ENCODE data around the gene MAPK4.

Gene MAPK4

DNA sequence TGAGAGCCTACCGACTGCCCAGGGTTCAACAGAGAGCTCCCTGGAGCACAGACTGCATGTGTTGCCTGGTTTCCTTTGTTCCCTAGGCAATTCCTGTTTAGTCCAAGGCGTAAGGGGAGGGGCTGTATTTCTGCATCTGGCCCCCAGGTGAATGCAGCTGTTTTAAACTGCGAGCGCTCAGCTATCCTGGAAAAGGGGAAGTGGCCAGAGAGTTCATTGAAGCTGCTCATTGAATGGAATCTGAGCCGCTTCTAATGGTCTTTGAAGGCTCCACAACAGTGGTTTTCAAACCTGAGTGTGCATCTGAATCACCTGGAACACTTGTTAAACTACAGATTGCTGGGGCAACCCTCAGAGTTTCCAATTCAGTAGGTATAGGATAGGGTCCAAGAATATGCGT is 18.1 kb downstream of the MAPK4 start:
- DNase-seq (ENCODE audit: low read depth in 1 of 2, low spot score in 1 of 2) = peak in 1 of 2 experiments; percentile 31

GRCh38 chr18:50578651-50579050 is 18.8 kb downstream of the MAPK4 start:
- Histone ChIP-seq H3K4me3 (replicated peaks; ENCODE audit: insufficient read depth, low read length) (no peak overlapping the region), H3K27ac (replicated peaks) (no peak overlapping the region), H3K27me3 (ENCODE audit: insufficient read depth, poor library complexity, severe bottlenecking) (peaks cover 3% of the 10 kb centered on the region)
- TF ChIP-seq REST (IDR thresholded peaks at IDR 0.05; ENCODE audit: insufficient replicate concordance, low read depth) (no peak), POLR2AphosphoS5 (IDR thresholded peaks at IDR 0.05; ENCODE audit: low read depth) (no peak), SPI1 (IDR thresholded peaks at IDR 0.05; ENCODE audit: borderline replicate concordance, low read depth) (no peak), CTCF (IDR thresholded peaks at IDR 0.05; ENCODE audit: insufficient read depth, low read length) (no peak), GABPA (IDR thresholded peaks at IDR 0.05; ENCODE audit: low read depth) (no peak)
- peak; percentile 15 to 70 for DNase-seq (ENCODE audit: low read depth in 1 of 2, low spot score in 1 of 2)

More for the DNA sequence above, 18.1 kb downstream of the MAPK4 start:
- no peak for TF ChIP-seq REST (IDR thresholded peaks at IDR 0.05; ENCODE audit: insufficient replicate concordance, low read depth)
- TF ChIP-seq SPI1 (IDR thresholded peaks at IDR 0.05; ENCODE audit: borderline replicate concordance, low read depth) = peak; percentile 97
- H3K27ac ChIP-seq (replicated peaks) = no peak overlapping the region
- peaks cover 8% of the 10 kb centered on the region for H3K27me3 ChIP-seq (ENCODE audit: insufficient read depth, poor library complexity, severe bottlenecking)
- H3K4me3 ChIP-seq (replicated peaks; ENCODE audit: insufficient read depth, low read length) = no peak overlapping the region

DNA sequence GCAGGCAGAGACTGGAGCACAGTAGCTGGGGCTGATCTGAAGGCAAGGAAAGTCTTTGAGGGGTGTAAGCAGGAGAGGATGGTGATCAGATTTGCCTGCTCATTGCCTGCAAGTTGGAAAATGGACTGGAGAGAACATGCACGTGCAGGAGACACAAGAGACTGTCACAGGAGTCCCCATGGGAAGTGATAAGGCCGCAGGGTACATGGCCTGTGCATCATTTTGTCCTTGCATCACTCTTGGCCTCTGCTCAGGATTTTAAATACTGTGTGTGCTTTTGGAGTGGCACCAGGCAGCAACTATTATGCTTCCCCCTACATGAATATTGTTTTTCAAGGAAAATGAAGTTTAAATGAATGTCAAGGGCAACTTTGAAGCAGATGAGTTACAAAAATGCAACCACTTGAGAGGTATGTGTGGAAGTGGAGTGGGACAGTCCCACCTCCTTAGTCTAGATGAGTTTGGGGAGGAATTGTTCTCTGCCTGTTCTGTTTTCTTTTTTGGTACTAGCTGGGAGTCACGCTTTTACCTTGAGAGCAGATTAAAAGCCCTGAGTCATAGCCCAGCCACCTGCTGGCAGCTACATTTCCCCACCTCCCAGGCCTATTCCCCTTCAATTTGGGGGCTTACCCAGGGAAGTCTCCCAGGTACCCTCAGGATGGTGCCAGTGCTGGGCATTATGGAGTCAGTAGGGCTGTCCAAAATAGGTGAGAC is 19.3 kb downstream of the MAPK4 start:
- Histone ChIP-seq H3K27me3 (ENCODE audit: insufficient read depth, poor library complexity, severe bottlenecking) (peaks cover 3% of the 10 kb centered on the region), H3K4me3 (replicated peaks; ENCODE audit: insufficient read depth, low read length) (no peak overlapping the region), H3K27ac (replicated peaks) (no peak overlapping the region)
- no peak for DNase-seq (ENCODE audit: low read depth in 1 of 2, low spot score in 1 of 2)
- TF ChIP-seq REST (IDR thresholded peaks at IDR 0.05; ENCODE audit: insufficient replicate concordance, low read depth) (no peak), CTCF (IDR thresholded peaks at IDR 0.05; ENCODE audit: insufficient read depth, low read length) (no peak), POLR2AphosphoS5 (IDR thresholded peaks at IDR 0.05; ENCODE audit: low read depth) (no peak), GABPA (IDR thresholded peaks at IDR 0.05; ENCODE audit: low read depth) (no peak), SPI1 (IDR thresholded peaks at IDR 0.05; ENCODE audit: borderline replicate concordance, low read depth) (no peak)
